Mesenteric fat pad (tissue), 1 donor: ENCODE measurements around the gene USP30. TPM values are rescaled to one million over a fixed set of nuclear protein-coding genes. Genes with fewer than 3 reads are reported as not detected.
"Not testable (repeated sequence)": the region's sequence is repeated elsewhere in the genome, so short reads cannot be mapped to it uniquely, and the experiment has no call there.

Experiments used
- DNase-seq: peaks from one replicate; pipeline ENCODE4 v3.0.0-alpha.2; 2020; ENCODE audit warnings: low spot score
- total RNA-seq: library from RNA; stranded (reverse); fragmentation: NEBNext Ultra II Directional; extraction: Animal tissue kit (Norgen Biotek cat#: 25700); gene quantifications from one replicate; pipeline ENCODE4 v1.2.1, GENCODE V29; 2021
- donor health status: DM: yes; HTN: yes; CAD: no.

USP30 gene
- total RNA-seq, 1 donor from 2014 or later: 15.1 TPM

- DNase-seq: no peak
These were observed 321 bp upstream of the USP30 start for GRCh38 chr12:109052097-109052413.

GRCh38 chr12:109053382-109054123, 1.2 kb downstream of the USP30 start:
- no peak for DNase-seq

- not testable (repeated sequence) for DNase-seq
These were observed 1.7 kb downstream of the USP30 start for GRCh38 chr12:109054124-109054513.

- DNase-seq: no peak
These were observed 2.1 kb downstream of the USP30 start for GRCh38 chr12:109054520-109054919.

GRCh38 chr12:109056891-109057290, 4.5 kb downstream of the USP30 start:
- no peak for DNase-seq

GRCh38 chr12:109057376-109057775, 5.0 kb downstream of the USP30 start:
- DNase-seq: no peak

- no peak for DNase-seq
These were observed 6.4 kb downstream of the USP30 start for GRCh38 chr12:109058773-109059172.

GRCh38 chr12:109064143-109064542, 11.8 kb downstream of the USP30 start:
- no peak for DNase-seq

- no peak for DNase-seq
These were observed 12.9 kb downstream of the USP30 start for GRCh38 chr12:109065154-109065852.

GRCh38 chr12:109065853-109066193, 13.4 kb downstream of the USP30 start:
- no peak for DNase-seq

- no peak for DNase-seq
These were observed 17.2 kb downstream of the USP30 start for GRCh38 chr12:109069307-109070271.

GRCh38 chr12:109074866-109075265, 22.5 kb downstream of the USP30 start:
- no peak for DNase-seq

- DNase-seq: no peak
These were observed 30.4 kb downstream of the USP30 start for GRCh38 chr12:109082751-109083150.

GRCh38 chr12:109084425-109084824, 32.0 kb downstream of the USP30 start:
- no peak for DNase-seq

GRCh38 chr12:109085590-109085989, 33.2 kb downstream of the USP30 start:
- DNase-seq: no peak

GRCh38 chr12:109087250-109087649, 34.9 kb downstream of the USP30 start:
- DNase-seq: no peak

- DNase-seq: no peak
These were observed 36.4 kb downstream of the USP30 start for GRCh38 chr12:109088818-109089217.

GRCh38 chr12:109089683-109090082, 37.3 kb downstream of the USP30 start:
- DNase-seq: no peak

- DNase-seq: no peak
These were observed 40.2 kb downstream of the USP30 start for GRCh38 chr12:109092497-109093021.

GRCh38 chr12:109093022-109093918, 40.9 kb downstream of the USP30 start, which contains the start of gene ALKBH2:
Gene ALKBH2 (minus strand): TSS chr12:109093472. CDS start chr12:109092786, 686 bp downstream.
- peak; percentile 98 for DNase-seq

GRCh38 chr12:109097140-109097434, 44.7 kb downstream of the USP30 start:
- DNase-seq: no peak
